Measurements from ENCODE around the gene NECTIN2. TPM values are rescaled to one million over a fixed set of nuclear protein-coding genes. Genes with fewer than 3 reads are reported as not detected.

NECTIN2 gene
- polyA plus RNA-seq, 4 donors: 72.5 to 153 (median 100) TPM

- H3K27me3 ChIP-seq (ENCODE audit: control insufficient read depth in 3 of 3, insufficient read depth in 3 of 3, low read length in 3 of 3): no peaks in the 10 kb centered on the region
- peaks cover 0 to 15% (median 0%) of the 10 kb centered on the region in 3 donors for H3K4me1 ChIP-seq (ENCODE audit: control insufficient read depth in 3 of 3, insufficient read depth in 2 of 3, low read depth in 1 of 3, low read length in 2 of 3)
- 73 to 90% (median 85%) methylated on average over 7 of the region's 7 CpGs for WGBS, 3 donors
- no peaks in the 10 kb centered on the region for H3K9me3 ChIP-seq (ENCODE audit: control insufficient read depth in 2 of 2, insufficient read depth in 1 of 2, low read depth in 1 of 2, low read length in 1 of 2)
- H3K27ac ChIP-seq (ENCODE audit: low read depth in 1 of 3, low read length in 2 of 3): no peak overlapping the region
- no peak for FAIRE-seq
- no peaks in the 10 kb centered on the region for H3K36me3 ChIP-seq (ENCODE audit: control insufficient read depth in 3 of 3, insufficient read depth in 2 of 3, low read depth in 1 of 3, low read length in 3 of 3)
- H3K4me3 ChIP-seq (ENCODE audit: low read depth in 1 of 3, low read length in 3 of 3): no peak overlapping the region
- no peak for DNase-seq
Measured at GRCh38 chr19:44840811-44841210, 5.3 kb upstream of the NECTIN2 start.

- FAIRE-seq (no peak), DNase-seq (no peak)
- Histone ChIP-seq H3K36me3 (ENCODE audit: control insufficient read depth in 3 of 3, insufficient read depth in 2 of 3, low read depth in 1 of 3, low read length in 3 of 3) (no peaks in the 10 kb centered on the region), H3K27me3 (ENCODE audit: control insufficient read depth in 3 of 3, insufficient read depth in 3 of 3, low read length in 3 of 3) (no peaks in the 10 kb centered on the region), H3K9me3 (ENCODE audit: control insufficient read depth in 2 of 2, insufficient read depth in 1 of 2, low read depth in 1 of 2, low read length in 1 of 2) (no peaks in the 10 kb centered on the region), H3K4me3 (ENCODE audit: low read depth in 1 of 3, low read length in 3 of 3) (no peak overlapping the region), H3K4me1 (ENCODE audit: control insufficient read depth in 3 of 3, insufficient read depth in 2 of 3, low read depth in 1 of 3, low read length in 2 of 3) (peaks cover 0 to 15% (median 0%) of the 10 kb centered on the region in 3 donors), H3K27ac (ENCODE audit: low read depth in 1 of 3, low read length in 2 of 3) (no peak overlapping the region)
- 31 to 61% (median 35%) methylated on average over 3 of the region's 3 CpGs for WGBS, 3 donors
Measured at GRCh38 chr19:44841231-44841630, 4.9 kb upstream of the NECTIN2 start.

GRCh38 chr19:44845286-44845611, 848 bp upstream of the NECTIN2 start:
- peak overlapping the region in 2 of 3 donors; percentile 85 to 92 for H3K27ac ChIP-seq (ENCODE audit: low read depth in 1 of 3, low read length in 2 of 3)
- H3K9me3 ChIP-seq (ENCODE audit: control insufficient read depth in 2 of 2, insufficient read depth in 1 of 2, low read depth in 1 of 2, low read length in 1 of 2): no peaks in the 10 kb centered on the region
- WGBS, 3 donors: 7 to 11% (median 10%) methylated on average over 12 of the region's 12 CpGs
- peak overlapping the region in 2 of 3 donors; percentile 62 to 92 for H3K4me3 ChIP-seq (ENCODE audit: low read depth in 1 of 3, low read length in 3 of 3)
- no peaks in the 10 kb centered on the region for H3K27me3 ChIP-seq (ENCODE audit: control insufficient read depth in 3 of 3, insufficient read depth in 3 of 3, low read length in 3 of 3)
- peaks cover 0 to 35% (median 0%) of the 10 kb centered on the region in 3 donors for H3K4me1 ChIP-seq (ENCODE audit: control insufficient read depth in 3 of 3, insufficient read depth in 2 of 3, low read depth in 1 of 3, low read length in 2 of 3)
- DNase-seq (no peak), FAIRE-seq (no peak)
- H3K36me3 ChIP-seq (ENCODE audit: control insufficient read depth in 3 of 3, insufficient read depth in 2 of 3, low read depth in 1 of 3, low read length in 3 of 3): peaks cover 0 to 14% (median 0%) of the 10 kb centered on the region in 3 donors

- Histone ChIP-seq H3K4me3 (ENCODE audit: low read depth in 1 of 3, low read length in 3 of 3) (peak overlapping the region; percentile 81 to 97 (median 92)), H3K27me3 (ENCODE audit: control insufficient read depth in 3 of 3, insufficient read depth in 3 of 3, low read length in 3 of 3) (no peaks in the 10 kb centered on the region), H3K9me3 (ENCODE audit: control insufficient read depth in 2 of 2, insufficient read depth in 1 of 2, low read depth in 1 of 2, low read length in 1 of 2) (no peaks in the 10 kb centered on the region), H3K36me3 (ENCODE audit: control insufficient read depth in 3 of 3, insufficient read depth in 2 of 3, low read depth in 1 of 3, low read length in 3 of 3) (peaks cover 0 to 27% (median 0%) of the 10 kb centered on the region in 3 donors), H3K27ac (ENCODE audit: low read depth in 1 of 3, low read length in 2 of 3) (peak overlapping the region; percentile 97 to 100 (median 98)), H3K4me1 (ENCODE audit: control insufficient read depth in 3 of 3, insufficient read depth in 2 of 3, low read depth in 1 of 3, low read length in 2 of 3) (peaks cover 0 to 45% (median 0%) of the 10 kb centered on the region in 3 donors)
- 1 to 2% (median 1%) methylated on average over 33 to 51 of the region's 51 CpGs for WGBS, 3 donors
- FAIRE-seq (no peak), DNase-seq (no peak)
Measured at GRCh38 chr19:44846455-44847143, 502 bp downstream of the NECTIN2 start.

- no peaks in the 10 kb centered on the region for H3K9me3 ChIP-seq (ENCODE audit: control insufficient read depth in 2 of 2, insufficient read depth in 1 of 2, low read depth in 1 of 2, low read length in 1 of 2)
- peaks cover 0 to 35% (median 0%) of the 10 kb centered on the region in 3 donors for H3K36me3 ChIP-seq (ENCODE audit: control insufficient read depth in 3 of 3, insufficient read depth in 2 of 3, low read depth in 1 of 3, low read length in 3 of 3)
- no peaks in the 10 kb centered on the region for H3K27me3 ChIP-seq (ENCODE audit: control insufficient read depth in 3 of 3, insufficient read depth in 3 of 3, low read length in 3 of 3)
- H3K4me3 ChIP-seq (ENCODE audit: low read depth in 1 of 3, low read length in 3 of 3): peak overlapping the region; percentile 81 to 97 (median 92)
- no peak for FAIRE-seq
- peaks cover 0 to 45% (median 0%) of the 10 kb centered on the region in 3 donors for H3K4me1 ChIP-seq (ENCODE audit: control insufficient read depth in 3 of 3, insufficient read depth in 2 of 3, low read depth in 1 of 3, low read length in 2 of 3)
- DNase-seq: peak; percentile 92 to 96
- WGBS, 3 donors: 1 to 2% (median 2%) methylated on average over 44 to 47 of the region's 47 CpGs
- H3K27ac ChIP-seq (ENCODE audit: low read depth in 1 of 3, low read length in 2 of 3): peak overlapping the region; percentile 97 to 100 (median 98)
Measured at GRCh38 chr19:44847144-44848035, 1.3 kb downstream of the NECTIN2 start.

GRCh38 chr19:44848036-44848811, 2.1 kb downstream of the NECTIN2 start:
- Histone ChIP-seq H3K27me3 (ENCODE audit: control insufficient read depth in 3 of 3, insufficient read depth in 3 of 3, low read length in 3 of 3) (no peaks in the 10 kb centered on the region), H3K9me3 (ENCODE audit: control insufficient read depth in 2 of 2, insufficient read depth in 1 of 2, low read depth in 1 of 2, low read length in 1 of 2) (no peaks in the 10 kb centered on the region), H3K4me3 (ENCODE audit: low read depth in 1 of 3, low read length in 3 of 3) (peak overlapping the region in 2 of 3 donors; percentile 92 to 97), H3K36me3 (ENCODE audit: control insufficient read depth in 3 of 3, insufficient read depth in 2 of 3, low read depth in 1 of 3, low read length in 3 of 3) (peaks cover 0 to 44% (median 0%) of the 10 kb centered on the region in 3 donors), H3K27ac (ENCODE audit: low read depth in 1 of 3, low read length in 2 of 3) (peak overlapping the region; percentile 74 to 100 (median 97)), H3K4me1 (ENCODE audit: control insufficient read depth in 3 of 3, insufficient read depth in 2 of 3, low read depth in 1 of 3, low read length in 2 of 3) (peaks cover 0 to 45% (median 0%) of the 10 kb centered on the region in 3 donors)
- 21 to 39% (median 32%) methylated on average over 19 of the region's 19 CpGs for WGBS, 3 donors
- no peak for DNase-seq
- no peak for FAIRE-seq

- 34 to 53% (median 43%) methylated on average over 18 of the region's 18 CpGs for WGBS, 3 donors
- FAIRE-seq: no peak
- Histone ChIP-seq H3K9me3 (ENCODE audit: control insufficient read depth in 2 of 2, insufficient read depth in 1 of 2, low read depth in 1 of 2, low read length in 1 of 2) (no peaks in the 10 kb centered on the region), H3K4me3 (ENCODE audit: low read depth in 1 of 3, low read length in 3 of 3) (peak overlapping the region in 2 of 3 donors; percentile 92 to 97), H3K4me1 (ENCODE audit: control insufficient read depth in 3 of 3, insufficient read depth in 2 of 3, low read depth in 1 of 3, low read length in 2 of 3) (peaks cover 0 to 45% (median 0%) of the 10 kb centered on the region in 3 donors), H3K36me3 (ENCODE audit: control insufficient read depth in 3 of 3, insufficient read depth in 2 of 3, low read depth in 1 of 3, low read length in 3 of 3) (peaks cover 0 to 51% (median 0%) of the 10 kb centered on the region in 3 donors), H3K27ac (ENCODE audit: low read depth in 1 of 3, low read length in 2 of 3) (peak overlapping the region; percentile 25 to 100 (median 97)), H3K27me3 (ENCODE audit: control insufficient read depth in 3 of 3, insufficient read depth in 3 of 3, low read length in 3 of 3) (no peaks in the 10 kb centered on the region)
- peak in 1 of 2 donors; percentile 55 for DNase-seq
Measured at GRCh38 chr19:44848812-44849447, 2.8 kb downstream of the NECTIN2 start.

Measured in small intestine (tissue), 7 donors.